Activated CD8-positive, alpha-beta memory T cell treated with anti-CD3 and anti-CD28 coated beads, Interleukin-2, amount 50 U/mL, for 4 hours (primary cell): ENCODE results near the gene PLEKHF1.
"Not testable (repeated sequence)": the region's sequence is repeated elsewhere in the genome, so short reads cannot be mapped to it uniquely, and the experiment has no call there.

Source experiments
- DNase-seq: peaks from one replicate; pipeline ENCODE4 v3.0.0-alpha.2; 2020

PLEKHF1 gene, protein sequence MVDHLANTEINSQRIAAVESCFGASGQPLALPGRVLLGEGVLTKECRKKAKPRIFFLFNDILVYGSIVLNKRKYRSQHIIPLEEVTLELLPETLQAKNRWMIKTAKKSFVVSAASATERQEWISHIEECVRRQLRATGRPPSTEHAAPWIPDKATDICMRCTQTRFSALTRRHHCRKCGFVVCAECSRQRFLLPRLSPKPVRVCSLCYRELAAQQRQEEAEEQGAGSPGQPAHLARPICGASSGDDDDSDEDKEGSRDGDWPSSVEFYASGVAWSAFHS

DNA sequence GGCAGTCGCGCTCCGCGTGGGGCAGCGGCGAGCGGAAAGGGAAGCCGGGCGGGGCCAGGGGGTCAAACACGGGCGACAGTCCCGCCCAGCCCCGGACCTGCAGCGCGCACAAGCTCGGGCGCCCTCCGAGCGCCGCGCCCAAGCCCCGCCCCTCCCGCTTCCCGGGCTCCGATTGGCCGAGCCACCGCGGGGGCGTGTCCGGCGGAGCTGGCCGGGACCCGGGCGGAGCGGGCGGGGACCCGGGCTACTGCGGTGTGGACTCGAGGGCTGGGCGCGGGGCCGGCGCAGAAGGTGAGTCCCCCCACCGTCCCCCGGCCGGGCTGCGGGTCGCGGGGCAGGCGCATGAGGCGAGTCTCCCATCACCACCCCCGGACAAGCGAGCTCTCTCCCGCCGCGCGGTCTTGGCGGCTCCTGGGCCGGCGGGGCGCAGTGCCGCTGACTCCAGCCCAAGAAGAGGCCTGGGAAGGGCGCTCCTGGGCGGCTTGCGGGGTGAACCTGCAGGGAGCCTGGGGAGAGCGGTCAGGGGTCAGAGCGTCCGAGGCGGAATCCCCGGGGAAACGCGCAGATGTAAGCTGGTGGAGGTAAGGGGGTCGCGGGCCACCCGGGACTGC is at the start of gene PLEKHF1:
PLEKHF1 (plus strand) TSS at position 247 of the 611 bp plus-strand sequence. CDS start 8,379 bp downstream, outside the sequence.
- peak; percentile 79 for DNase-seq

DNA sequence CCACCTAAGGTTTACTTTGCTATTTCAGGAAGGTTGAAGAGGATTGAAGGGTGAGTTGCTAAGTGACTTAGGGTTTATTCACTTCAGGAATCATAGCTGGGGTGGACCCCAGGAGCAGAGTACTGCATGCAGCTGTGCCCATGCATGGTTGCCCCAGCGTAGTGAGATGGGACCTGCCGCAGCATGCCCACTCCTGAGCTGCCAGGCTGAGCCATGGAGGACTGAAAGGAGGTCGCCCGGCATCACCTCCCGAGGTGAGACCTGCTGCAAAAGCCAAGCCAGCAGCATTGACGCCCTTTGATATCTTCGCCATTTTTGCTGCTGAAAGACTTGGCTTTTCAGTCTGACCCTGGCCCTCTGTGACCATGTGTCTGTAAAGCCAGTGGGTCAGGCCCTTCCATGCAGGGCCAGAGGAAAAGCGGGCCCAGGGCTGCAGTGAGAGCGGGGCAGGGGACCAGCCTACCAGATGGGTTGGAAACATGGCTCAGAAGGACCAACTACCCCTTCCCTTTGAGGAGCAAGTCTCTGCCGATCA is 49.3 kb upstream of the PLEKHF1 start:
- DNase-seq: no peak

DNA sequence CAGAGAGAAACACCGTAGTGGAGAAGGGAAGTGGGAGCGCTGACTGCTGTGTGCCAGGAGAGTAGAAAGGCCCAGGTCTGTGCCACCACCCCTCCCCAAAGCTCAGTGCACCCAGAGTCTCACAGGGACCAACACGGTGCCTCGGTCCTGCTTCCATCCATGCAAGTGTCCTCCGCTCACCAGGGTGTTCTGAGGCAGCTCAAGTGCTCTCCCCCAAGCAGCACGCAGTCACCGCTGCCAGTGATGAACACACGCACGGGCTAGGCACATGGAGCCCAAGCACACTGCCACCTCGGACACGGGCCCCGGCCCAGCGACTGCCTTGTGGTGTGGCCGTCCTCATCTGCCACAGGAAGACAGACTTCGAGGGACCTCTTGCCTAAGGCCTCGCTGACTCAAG is 48.7 kb upstream of the PLEKHF1 start:
- DNase-seq: no peak

DNA sequence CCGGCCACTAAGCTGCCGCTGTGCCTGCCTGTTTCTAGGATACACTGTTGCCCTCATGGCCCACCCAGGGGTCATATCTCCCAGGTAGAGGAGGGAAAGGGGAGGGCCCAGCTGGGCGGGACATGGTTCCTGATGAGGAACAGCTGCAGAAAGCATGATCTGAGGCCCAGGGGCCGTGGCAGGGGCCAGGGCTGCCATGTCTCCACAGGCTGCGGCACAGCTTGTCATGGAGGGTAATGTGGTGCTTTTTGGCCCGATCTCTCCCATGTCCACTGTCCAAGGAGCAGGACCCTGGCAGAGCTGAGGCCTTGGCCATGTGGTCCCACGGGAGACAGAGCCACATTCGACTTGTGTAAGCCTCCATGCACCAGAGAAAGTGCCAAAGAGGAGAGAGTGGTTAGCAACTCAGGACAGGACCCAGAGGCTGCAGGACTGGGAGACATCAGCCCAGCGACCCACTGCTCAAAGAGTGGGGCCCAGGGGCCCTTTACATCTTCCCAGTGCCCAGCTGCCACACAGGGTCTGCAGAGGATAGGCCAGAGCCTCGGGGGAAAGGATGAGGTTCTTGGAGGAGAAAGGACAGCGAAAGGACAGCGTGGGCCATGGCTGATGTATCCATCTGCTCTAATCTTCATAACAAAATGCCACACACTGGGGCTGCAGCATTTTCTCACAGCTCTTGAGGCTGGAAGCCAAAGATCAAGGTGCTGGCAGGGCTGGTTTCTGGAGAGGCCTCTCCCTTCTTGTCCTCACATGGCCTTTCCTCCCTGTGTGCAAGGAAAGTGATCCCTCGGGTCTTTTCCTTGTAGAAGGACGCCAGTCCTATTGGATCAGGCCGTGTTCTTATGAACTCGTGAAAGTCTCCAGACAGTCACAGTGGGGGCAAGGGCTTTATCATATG is 47.6 kb upstream of the PLEKHF1 start:
- DNase-seq: no peak

DNA sequence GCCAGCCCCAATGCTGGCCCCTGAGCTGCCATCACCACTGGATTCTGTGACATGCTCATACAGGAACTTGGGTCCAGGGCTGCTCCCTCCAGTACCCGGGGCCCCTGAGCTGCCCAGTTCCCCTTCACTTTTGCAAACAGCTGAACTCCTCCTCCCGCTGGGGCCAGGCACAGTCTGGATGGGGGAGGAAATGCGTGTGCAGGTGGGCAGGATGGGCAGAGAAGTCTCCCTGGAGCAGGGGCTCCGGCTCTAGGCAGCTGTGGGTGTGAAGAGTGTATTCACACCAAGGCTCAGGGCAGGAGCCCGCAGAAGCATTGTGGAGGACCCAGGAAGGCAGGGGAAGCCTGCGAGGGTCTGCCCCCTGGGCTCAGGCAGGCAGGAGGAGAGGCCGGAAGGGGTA is 46.8 kb upstream of the PLEKHF1 start:
- no peak for DNase-seq

DNA sequence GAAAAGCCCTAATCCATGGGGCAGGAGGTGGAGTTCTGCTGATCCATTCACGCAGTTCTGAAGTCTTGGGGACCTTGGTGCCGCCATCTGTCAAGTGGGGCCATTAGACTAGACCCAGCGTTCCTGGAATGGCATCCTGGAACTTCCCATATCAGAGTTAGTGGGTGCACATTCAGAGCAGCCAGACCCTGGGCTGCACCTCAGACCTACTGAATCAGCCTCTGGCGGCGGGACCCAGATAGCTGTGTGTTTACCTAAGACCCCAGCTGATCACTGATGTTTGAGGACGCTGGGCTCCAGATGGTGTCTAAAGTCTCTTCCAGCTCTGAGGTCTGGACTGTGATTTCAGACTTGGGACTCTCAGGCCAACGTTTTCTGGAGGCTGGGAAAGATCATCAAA is 46.4 kb upstream of the PLEKHF1 start:
- DNase-seq: no peak

DNA sequence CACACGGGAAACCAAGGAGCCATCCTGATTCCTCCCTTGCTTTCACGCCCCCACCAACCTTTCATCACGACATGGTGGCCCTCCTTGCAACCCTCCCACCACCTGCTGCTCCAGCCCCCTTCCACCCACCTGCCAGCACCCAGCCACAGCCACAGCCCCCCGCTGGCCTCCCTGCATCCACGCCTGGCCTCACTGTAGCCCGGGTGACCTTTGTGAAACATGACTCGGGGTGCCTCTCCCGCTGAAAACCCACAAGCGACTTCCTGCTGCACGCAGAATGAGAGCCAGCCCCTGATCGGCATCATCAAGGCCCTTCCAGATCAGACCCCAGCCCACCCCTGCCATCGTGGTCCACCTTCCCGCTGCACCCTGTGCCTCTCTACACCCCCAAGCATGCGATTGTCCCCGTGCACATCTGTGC is 44.3 kb upstream of the PLEKHF1 start:
- DNase-seq: peak; percentile 57

DNA sequence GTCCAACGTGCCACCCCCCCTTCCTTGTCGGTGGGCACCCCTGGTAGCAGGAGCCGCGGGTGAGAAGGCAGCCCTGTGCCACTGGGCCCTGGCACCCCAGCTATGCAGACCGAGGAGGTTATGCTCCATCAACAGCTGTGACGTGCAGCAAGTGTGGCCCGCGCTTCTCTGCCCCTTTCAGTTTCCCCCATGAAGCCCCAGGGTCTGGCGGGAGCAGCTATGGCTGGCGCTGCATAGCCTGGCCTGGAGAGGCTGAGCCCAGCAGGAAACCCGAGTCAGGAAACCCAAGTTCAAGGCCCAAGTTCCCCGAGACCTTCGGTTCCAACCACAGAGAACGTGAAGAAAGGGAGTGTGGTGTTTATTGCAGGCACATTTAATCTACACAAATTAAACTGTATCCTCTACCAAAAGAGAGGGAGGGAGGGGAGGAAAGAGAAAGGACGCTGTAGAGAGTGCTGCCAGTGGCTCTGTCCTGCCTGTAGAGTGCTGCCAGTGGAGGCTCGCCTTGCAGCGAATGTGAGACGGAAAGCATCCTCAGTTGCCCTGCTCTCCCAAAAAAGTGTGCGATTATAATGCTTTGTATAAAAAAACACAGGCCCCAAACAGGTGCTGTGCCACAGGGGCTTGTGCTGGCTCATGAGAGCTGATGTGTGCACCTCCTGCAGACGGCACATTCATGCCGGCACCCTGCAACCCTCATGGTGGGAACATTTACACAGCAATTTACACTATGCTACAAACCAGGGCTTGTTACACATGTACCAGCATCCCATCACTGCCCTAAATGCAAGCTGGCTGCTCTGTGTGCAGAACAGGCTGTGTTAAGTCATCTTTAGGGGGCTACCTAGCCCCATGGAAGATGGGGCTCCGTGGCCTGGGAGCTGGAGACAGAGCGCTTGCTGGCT is 42.8 kb upstream of the PLEKHF1 start:
- DNase-seq: peak; percentile 36

DNA sequence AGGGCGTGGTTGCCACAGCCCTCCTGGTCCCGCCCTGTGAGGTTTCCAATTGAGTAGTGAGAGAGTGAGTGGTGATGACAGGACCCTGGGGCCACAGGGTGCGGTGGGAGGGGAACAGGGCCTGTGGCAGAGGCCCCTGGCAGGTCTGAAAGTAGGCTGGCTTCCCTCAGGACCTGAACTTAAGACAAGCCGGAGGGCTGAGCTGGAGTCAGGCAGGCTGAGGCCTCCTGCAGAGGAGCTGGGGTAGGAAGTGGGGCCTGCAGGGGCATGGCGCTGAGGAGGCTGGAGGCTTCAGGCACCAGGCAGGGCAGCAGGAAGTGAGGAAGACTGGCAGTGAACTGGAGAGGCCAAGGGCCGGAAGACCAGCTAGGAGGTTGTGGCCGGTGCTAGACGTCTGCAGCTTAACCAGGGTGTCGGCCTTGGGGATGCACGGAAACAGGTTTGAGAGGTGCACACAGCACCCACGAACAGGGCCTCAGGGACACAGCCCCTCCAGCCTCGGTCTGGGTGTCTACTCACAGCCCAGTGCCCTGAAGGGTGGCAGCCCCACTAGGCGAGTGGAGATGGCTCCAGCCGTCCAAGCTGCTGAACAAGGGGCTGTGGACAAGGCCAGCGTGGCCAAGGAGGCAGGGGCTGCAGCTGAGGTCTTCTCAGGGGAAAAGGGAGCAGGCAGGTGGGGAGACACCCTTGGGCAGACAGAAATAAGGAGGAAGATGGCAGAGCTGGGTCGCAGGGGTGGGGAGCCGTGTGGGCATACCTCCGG is 41.4 kb upstream of the PLEKHF1 start:
- peak; percentile 25 for DNase-seq

DNA sequence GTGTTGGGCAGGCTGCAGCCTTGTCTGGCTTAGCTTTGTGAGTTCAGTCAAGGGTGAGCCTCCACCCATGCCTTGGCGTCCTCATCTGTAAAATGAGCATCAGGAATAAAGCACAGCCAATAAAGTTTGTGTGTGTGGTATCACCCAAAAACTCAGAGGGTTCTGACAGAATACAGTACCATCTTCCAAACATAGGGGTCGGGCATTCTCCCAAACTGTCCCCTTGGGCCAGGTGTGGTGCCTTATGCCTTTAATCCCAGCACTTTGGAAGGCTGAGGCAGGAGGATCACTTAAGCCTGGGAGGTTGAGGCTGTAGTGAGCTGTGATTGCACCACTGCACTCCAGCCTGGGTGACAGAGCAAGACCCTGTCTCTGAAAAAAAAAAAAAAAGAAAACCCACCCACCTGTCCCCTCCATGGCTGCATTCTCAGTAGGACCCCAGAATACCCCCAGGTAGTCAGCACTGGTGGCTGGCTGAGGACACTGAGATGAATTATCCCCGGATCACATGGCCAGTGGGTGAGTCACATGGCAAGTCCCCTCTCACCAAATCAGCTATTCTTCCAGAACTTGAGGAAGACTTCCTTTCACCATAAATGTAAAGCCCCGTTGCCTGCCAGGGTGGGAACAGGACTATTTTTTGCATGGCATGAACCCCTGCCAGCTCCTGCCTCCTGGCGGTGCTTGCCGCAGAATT is 40.6 kb upstream of the PLEKHF1 start:
- DNase-seq: no peak

DNA sequence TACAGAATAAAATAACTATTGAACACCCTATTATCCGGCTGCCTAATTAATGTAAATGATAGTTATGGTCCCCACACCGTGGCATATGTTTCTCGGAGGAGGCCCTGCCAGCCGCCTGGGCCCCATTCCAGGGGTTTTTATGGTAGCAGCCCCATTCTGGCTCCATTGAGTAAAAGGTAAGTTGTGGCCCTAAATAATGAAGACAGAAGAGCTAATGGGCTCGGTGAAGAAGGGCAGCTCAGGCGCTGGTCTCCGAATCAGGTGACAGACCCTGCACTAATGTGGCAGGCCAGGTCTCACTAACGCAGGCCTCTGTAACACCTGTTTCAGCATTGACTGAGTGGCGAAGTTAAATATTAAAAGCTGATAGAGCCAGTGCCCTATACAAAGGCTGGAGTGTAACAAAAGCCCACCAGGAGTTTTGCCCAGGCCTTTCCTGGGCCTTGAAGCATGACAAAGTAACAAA is 40.0 kb upstream of the PLEKHF1 start:
- DNase-seq: no peak

DNA sequence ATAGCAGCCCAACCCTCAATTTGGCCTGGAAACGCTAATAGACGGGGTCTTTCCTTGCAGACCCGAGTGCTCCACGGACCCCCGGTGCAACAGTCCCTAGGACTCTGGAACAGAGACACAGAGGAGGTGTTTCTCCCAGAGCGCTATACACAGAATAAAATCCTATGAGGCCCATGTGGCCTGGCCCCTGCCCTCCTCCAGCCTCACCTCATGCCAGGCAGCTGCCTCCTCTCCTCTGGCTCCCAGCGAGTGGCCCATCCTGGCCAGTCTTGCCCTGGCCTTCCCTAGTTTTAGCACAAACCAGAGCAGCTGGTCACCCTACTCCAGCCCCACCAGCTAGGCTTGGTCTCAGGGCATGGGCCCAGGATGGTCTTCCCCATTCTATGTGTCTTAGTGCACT is 38.9 kb upstream of the PLEKHF1 start:
- DNase-seq: no peak

DNA sequence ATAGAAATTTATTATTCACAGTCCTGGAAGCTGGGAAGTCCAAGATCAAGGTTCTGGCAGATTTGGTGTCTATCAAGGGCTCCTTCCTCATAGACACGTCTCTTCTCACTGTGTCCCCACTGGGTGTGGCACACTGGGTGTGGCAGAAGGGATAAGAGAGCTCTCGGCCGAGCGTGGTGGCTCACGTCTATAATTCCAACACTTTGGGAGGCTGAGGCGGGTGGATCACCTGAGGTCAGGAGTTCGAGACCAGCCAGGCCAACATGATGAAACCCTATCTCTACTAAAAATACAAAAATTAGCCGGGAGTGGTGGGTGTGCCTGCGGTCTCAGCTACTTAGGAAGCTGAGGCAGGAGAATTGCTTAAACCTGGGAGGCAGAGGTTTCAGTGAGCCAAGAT is 38.4 kb upstream of the PLEKHF1 start:
- DNase-seq: not testable (repeated sequence)

DNA sequence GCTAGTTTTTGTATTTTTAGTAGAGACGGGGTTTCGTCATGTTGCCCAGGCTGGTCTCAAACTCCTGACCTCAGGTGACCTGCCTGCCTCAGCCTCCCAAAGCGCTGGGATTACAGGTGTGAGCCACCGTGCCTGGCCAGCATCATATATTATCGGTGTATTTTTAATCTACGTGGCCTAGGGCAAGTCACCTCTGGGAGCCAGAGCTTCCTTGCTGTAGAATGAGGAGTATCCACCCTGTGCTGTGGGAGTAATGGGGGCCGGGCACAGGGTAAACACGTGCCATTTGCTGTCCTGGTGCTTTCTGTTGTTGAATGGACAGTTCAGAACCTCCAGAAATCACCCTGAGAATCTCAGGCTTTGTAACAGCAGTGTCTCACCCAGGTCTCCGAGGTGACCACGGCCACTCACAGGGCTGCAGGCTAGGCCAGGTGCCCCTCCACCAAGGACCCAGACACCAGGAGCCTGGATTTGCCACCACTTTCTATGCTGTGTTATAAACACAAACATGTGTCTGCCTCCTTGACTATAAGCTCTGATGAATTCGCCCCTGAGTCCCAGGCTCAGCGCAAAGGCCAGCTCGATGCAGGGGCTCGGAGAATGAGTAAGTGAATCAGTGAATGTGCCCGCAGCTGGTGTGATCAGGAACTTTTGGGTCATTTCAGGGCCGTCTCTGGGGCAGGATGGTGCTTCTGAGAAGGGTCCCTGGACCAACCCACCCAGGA is 36.4 kb upstream of the PLEKHF1 start:
- no peak for DNase-seq

DNA sequence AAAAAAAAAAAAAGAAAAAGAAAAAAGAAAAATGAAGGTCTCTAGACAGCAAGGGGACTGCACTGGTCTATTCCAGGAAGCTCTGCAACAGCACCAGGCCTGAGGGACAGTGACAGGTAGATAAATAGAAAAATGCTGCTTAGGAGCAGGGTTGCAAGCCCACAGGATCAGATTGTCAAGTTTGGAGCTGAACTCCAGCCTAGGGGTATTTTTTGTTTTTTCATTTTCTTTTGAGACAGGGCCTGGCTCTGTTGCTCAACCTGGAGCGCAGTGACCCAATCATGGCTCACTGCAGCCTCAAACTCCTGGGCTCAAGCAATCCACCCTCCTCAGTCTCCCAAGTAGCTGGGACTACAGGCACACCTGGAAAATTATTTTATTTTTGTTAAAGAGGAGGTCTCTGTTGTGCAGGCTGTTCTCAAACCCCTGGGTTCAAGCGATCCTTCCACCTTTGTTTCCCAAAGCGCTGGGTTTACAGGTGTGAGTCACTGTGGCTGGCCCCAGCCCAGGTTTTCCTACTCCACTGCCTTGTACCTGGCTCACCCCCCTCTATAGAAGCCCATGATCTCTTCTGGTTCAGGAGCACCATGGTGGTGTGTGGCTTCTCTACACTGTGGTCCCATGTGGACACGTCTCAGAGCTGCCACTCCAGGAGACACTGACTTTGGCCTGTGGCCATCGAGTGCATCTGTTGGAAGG is 35.3 kb upstream of the PLEKHF1 start:
- DNase-seq: peak; percentile 1

DNA sequence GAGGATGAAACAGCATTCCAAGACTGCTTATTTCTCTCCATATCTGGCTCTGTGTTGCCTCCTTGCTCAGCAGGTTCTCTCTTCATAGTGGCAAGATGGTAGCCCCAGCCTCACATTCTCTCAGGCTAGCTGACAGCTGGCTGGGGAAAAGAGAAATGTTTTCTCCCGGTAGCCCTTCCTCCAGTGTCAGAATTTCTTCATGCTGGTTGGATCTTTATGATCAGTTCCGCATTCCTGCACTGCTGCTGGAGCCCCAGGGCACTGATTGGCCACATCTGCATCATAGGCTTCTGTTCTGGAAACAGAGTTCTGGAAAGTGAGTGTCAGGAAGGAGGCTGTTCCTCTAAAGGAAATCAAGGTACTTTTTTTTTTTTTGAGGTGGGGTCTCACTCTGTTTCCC is 34.6 kb upstream of the PLEKHF1 start:
- DNase-seq: no peak

DNA sequence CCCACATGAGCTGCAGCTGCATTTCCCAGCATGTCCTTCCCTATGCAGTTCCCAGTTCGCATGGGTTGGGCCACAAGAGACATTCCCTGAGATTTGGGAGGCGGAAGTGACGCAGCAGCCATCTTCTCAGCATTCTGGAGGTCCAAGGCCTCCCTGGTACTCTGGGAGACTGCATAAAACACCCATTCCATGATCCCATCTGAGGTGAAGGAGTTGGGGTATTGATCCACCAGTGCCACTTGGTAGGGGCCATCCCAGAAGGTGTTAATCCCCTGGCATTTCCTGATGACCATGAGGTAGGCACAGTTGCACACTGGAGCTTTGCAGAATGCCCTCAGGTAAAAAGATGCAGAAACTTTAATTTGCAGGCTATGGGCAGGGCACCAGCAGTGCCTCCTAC is 33.8 kb upstream of the PLEKHF1 start:
- no peak for DNase-seq

DNA sequence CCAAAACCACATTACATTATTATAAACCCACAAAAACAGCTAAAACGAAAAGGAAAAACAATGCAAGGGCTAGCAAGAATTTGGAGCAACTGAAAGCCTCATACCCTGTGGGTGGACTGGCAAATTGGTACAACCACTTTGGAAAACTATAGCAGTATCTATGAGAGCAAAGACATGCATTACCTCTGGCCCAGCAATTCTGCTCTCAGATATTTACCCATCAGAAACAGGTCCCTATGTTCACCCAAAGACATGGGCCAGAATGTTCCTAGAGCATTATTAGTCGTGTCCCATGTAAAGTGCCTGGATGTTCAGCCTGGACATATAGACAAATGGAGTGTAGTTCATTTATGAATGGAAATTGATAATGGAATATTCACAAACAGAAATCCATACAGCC is 31.3 kb upstream of the PLEKHF1 start:
- DNase-seq: no peak

DNA sequence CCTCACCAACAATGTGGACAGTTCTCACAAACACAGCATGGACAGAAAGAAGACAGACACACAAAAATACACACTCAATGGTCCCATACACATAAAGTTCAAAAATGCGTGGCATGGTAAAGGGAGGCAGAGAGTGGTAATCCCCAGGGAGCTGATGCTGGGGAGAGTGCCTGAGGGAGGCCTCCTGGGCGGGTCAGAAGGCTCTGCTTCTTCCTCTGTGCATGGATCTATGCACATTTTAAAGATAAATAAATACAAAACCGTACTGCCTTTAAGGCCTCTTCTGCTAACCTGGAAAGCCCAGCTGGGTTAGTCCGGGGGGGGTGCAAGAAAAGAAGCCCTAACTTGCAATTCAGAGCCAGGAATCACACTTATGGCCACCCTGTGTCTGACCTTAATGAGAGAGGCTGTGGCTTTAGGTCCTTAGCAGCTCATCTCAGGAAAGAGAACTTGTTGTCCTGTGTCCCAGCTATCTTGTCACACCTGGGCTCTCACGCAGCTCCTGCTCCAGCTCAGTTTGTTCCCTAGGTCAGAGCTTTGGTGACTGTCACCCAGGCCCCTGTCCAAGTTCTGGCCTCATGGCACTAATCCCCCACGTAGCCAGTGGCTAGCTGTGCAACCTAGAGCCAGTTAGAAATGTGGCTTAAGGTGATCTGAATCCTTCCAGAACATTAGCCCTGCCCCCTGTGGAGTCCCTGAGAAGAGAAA is 30.7 kb upstream of the PLEKHF1 start:
- no peak for DNase-seq
